ACC112 (cell line): ENCODE measurements around the gene CAMTA1.

Source experiments
- H2AFZ ChIP-seq: fragments of 200-600 bp; sonication (generic); one replicate; pipeline ENCODE4 v1.6.0; 2017; ENCODE audit warnings: antibody characterized with exemption, low read length; ENCODE audit not compliant: unreplicated experiment
- H3K27ac ChIP-seq: fragments of 200-600 bp; sonication (generic); 2 replicates; pipeline ENCODE4 v1.5.1; 2014; ENCODE audit warnings: low read depth, mild to moderate bottlenecking, antibody characterized with exemption, low read length, moderate library complexity
- H3K27me3 ChIP-seq: fragments of 200-600 bp; sonication (generic); 2 replicates; pipeline ENCODE4 v1.6.1; 2014; ENCODE audit warnings: mild to moderate bottlenecking, antibody characterized with exemption, low read length, moderate library complexity, mixed read lengths; ENCODE audit not compliant: insufficient read depth
- H3K36me3 ChIP-seq: fragments of 200-600 bp; sonication (generic); 2 replicates; pipeline ENCODE4 v1.6.1; 2016; ENCODE audit warnings: mild to moderate bottlenecking, antibody characterized with exemption, low read length, moderate library complexity, mixed read lengths; ENCODE audit not compliant: insufficient read depth
- H3K4me1 ChIP-seq: fragments of 200-600 bp; sonication (generic); one replicate; pipeline ENCODE4 v1.6.1; 2016; ENCODE audit warnings: low read length, mixed read lengths; ENCODE audit not compliant: insufficient read depth, unreplicated experiment, control insufficient read depth
- H3K4me3 ChIP-seq: fragments of 200-600 bp; sonication (generic); 2 replicates; pipeline ENCODE4 v1.5.1; 2014; ENCODE audit warnings: mild to moderate bottlenecking, low read depth, low read length
- H3K79me2 ChIP-seq: fragments of 200-600 bp; sonication (generic); one replicate; pipeline ENCODE4 v1.6.0; 2016; ENCODE audit warnings: low read length; ENCODE audit not compliant: control insufficient read depth, unreplicated experiment, insufficient read depth

The CAMTA1 gene

DNA sequence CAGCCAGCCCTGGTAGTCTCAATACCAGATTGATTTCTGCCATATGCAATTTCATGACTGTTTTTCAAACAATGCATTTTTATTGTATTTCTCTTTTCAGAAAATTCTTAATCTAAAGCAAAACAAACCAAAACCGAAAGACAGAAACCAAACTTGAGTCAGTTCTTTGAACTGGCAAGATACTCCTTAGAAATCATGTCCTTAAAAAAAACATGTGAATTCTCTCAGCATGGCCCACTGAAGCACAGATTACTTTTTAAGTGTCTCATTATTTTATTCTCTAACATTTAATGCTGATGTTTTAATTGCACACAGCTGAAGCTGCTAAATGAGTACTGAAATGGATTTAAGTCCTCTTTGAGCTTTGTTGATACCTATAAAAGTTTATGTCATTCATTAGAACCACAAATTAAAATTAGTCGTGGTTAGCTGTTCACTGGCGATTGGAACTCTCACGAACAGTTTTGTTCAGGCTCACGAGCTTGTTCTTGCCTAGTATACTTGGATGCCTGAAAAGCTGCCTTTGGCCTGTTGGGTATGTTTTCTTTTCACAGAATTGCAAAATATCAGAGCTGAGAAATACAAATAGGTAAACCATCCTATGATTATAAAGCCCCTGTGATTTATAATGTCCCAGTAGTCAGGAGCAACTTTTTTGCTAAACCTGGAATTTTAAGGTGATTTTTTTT lies 87.5 kb downstream of the CAMTA1 start:
- H3K4me3 ChIP-seq: peak overlapping the region; percentile 46; the same call in 1 of the 2 replicates
- H3K79me2 ChIP-seq: peaks cover 24% of the 10 kb centered on the region
- peak overlapping the region; percentile 41; the same call in 1 of the 2 replicates for H3K27ac ChIP-seq
- no peak overlapping the region for H2AFZ ChIP-seq
- H3K27me3 ChIP-seq: no peaks in the 10 kb centered on the region
- 0 out of 2 replicates have a peak, but pooled peaks cover 3% of the 10 kb centered on the region for H3K36me3 ChIP-seq
- peaks cover 58% of the 10 kb centered on the region for H3K4me1 ChIP-seq

DNA sequence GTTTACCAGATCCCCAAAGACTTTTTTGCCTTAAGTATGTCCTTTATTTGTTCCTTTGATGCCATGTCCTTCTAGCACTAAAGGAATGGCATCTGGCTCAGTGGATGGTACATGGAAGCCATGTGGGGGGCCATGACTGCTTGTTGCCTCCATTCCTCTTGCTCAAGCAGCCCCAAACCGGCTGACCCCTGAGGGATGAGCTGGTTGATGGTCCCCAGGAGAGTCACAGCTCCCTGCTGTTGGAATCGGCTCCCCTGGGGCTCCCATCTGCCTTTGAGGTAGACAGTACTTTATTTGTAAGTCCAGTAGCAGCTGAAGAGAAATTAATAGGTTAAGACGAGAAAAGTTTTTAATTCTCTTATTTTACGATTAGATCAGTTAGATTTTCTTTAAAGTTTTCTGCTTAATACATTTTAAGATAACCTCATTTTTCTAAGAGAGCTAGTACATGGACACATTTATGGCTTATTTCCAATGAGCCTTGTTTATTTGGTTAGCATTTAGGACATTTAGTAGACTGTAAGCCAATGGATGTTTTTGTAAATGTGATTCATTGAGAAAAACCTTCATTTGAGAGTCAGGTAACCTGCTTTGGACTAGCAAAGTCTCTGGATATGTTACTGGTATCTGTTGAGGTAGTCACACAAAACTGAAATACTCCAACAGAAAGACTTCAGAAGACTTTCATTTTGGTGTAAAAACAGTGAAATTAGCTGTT lies 88.2 kb downstream of the CAMTA1 start:
- Histone ChIP-seq H3K27me3 (no peaks in the 10 kb centered on the region), H3K4me1 (peaks cover 51% of the 10 kb centered on the region), H3K4me3 (no peak overlapping the region), H3K36me3 (0 out of 2 replicates have a peak, but pooled peaks cover 3% of the 10 kb centered on the region), H3K79me2 (peaks cover 17% of the 10 kb centered on the region), H2AFZ (no peak overlapping the region), H3K27ac (peak overlapping the region; percentile 41)

DNA sequence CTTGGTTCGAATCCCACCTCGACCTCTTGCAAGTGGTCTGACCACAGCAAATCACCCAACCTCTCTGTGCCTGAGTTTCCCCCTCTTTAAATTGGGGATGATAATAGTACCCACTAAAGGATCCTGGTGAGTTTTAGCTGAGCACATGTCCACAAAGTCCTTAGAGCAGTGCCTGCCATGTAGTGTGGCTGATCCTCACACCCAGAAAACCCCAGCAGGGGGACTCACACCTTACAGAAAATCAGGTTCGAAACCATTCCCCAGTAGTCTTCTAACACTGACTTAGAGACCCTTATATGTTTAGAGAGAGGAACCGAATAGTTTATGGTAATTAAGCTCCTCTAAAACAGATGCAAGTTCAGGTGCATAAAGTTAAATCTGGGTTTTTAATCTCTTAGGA lies 89.0 kb downstream of the CAMTA1 start:
- peaks cover 44% of the 10 kb centered on the region for H3K4me1 ChIP-seq
- H3K27me3 ChIP-seq: no peaks in the 10 kb centered on the region
- H3K4me3 ChIP-seq: no peak overlapping the region
- peaks cover 9% of the 10 kb centered on the region for H3K79me2 ChIP-seq
- H2AFZ ChIP-seq: no peak overlapping the region
- H3K36me3 ChIP-seq: 0 out of 2 replicates have a peak, but pooled peaks cover 3% of the 10 kb centered on the region
- no peak overlapping the region for H3K27ac ChIP-seq

DNA sequence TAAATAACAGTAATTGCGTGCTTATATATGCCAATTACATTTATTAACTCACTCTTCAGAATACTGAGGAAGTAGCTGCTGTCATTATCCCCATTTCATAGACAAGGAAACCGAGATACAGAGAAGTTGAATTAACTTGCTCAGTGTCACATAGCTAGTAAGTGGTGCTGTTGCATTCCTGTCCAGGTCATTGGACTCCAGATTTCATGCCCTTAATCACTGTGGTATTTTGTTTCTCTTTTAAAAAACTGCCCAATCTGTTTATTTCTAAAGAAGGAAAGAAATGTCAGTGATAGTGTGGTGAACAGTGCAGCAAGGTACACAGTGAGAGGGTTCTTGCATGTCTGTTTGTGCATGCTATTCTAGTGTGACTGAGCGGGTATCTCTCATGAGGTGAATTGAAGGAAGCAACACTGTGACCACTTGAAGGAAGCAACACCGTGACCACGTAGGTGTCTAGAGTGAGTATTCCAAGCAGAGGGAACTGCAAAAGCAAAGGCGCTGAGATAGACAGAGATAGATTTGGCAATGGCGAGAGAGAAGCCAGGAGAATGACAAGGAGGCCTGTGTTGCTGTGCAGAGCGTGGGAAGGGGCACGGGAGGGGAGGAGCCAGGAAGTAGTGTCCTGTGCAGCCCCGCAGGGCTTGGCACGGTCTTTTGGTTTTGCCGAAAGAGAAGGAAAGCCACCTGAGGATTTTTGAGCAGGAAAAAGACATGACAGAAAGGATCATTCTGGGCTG lies 95.9 kb downstream of the CAMTA1 start:
- Histone ChIP-seq H3K4me1 (no peaks in the 10 kb centered on the region), H3K27ac (no peak overlapping the region), H3K4me3 (no peak overlapping the region), H3K36me3 (0 out of 2 replicates have a peak, but pooled peaks cover 3% of the 10 kb centered on the region), H3K27me3 (no peaks in the 10 kb centered on the region), H3K79me2 (no peaks in the 10 kb centered on the region), H2AFZ (no peak overlapping the region)

DNA sequence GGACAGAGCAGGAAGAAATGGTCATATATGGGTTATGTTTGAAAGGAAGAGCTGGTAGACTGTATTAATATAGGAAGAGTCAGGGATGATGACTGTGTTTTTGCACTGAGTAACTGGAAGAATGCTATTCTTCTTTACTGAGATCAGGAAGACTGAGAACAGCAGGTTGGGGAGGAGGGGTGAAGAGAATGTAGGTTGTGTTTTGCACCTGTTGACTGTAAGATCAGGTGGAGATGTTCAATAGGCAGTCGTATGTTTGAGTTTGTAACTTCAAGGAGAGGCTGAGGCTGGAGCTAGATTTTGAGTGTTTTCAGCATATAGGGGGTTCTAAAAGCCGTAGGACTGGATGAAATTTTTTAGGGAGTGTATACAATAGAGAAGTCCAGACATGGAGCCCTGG lies 97.2 kb downstream of the CAMTA1 start:
- Histone ChIP-seq H3K4me1 (no peaks in the 10 kb centered on the region), H3K79me2 (no peaks in the 10 kb centered on the region), H3K36me3 (no peaks in the 10 kb centered on the region), H3K27ac (no peak overlapping the region), H3K4me3 (no peak overlapping the region), H2AFZ (no peak overlapping the region), H3K27me3 (no peaks in the 10 kb centered on the region)

DNA sequence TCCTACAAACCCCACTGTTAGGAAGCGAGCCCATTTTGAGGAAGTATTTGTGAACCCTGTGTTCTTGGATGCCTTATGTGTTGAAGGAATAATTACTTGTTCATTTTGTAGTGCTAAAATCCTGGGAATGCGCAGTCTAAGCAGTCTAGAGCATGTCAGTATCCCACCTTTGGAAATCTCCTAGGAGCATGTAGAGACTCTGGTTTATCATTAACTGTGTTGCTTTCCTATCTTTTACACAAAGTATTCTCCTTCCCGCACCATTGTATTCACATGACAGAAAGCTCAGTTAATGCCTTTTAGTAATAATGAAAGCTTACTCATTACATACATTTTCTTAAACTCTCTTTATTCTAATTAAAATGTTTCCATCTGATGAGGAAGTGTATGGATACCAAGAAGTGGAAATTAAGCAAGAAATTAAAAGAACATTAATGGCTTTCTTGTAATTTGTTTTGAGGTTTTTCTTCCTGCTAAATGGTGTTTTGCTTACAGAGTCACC lies 99.4 kb downstream of the CAMTA1 start:
- Histone ChIP-seq H2AFZ (no peak overlapping the region), H3K27ac (no peak overlapping the region), H3K4me3 (no peak overlapping the region), H3K36me3 (no peaks in the 10 kb centered on the region), H3K27me3 (no peaks in the 10 kb centered on the region), H3K4me1 (peaks cover 5% of the 10 kb centered on the region), H3K79me2 (no peaks in the 10 kb centered on the region)

DNA sequence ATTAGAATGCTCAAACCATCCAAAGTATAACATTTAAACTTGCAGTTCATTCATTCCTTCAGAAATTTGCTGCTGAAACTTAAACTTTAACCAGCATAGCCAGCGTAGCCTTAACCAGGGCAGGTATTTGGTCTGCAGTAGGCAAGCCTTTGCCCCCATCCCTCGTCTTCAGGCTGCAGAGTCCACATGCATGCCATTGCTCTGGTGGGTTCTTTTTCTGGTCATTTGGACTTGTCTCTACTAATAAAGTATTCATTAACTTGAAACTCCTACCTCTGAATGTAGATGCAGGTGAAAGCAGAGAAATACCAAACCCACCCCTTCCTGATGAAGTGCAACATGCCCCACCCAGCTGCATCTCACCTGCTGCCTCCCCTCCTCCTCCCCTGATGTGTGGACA lies 100.2 kb downstream of the CAMTA1 start:
- Histone ChIP-seq H3K27me3 (no peaks in the 10 kb centered on the region), H3K27ac (no peak overlapping the region), H3K4me3 (no peak overlapping the region), H2AFZ (no peak overlapping the region), H3K79me2 (no peaks in the 10 kb centered on the region), H3K4me1 (peaks cover 5% of the 10 kb centered on the region), H3K36me3 (no peaks in the 10 kb centered on the region)

DNA sequence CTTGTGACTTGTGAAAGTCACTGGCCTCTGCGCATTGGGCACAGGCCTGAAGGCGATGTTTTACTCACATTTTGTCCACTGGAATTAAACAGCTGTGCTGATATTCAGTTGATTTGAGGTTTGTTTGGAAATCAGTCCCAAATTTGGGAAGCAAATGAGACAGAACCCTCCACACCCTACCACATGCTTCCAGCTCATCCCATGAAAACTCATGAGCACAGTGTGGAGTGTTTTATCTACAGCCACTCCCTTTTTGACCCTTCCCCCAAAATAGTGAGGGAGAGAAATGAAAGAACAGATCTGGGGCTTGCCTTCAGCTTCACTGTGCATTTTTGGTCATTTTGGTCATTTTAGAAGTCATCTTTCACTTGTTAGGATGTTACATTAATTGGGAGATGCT lies 101.3 kb downstream of the CAMTA1 start:
- Histone ChIP-seq H3K79me2 (no peaks in the 10 kb centered on the region), H3K36me3 (no peaks in the 10 kb centered on the region), H3K27ac (no peak overlapping the region), H3K4me3 (no peak overlapping the region), H3K27me3 (no peaks in the 10 kb centered on the region), H3K4me1 (peaks cover 5% of the 10 kb centered on the region), H2AFZ (no peak overlapping the region)

DNA sequence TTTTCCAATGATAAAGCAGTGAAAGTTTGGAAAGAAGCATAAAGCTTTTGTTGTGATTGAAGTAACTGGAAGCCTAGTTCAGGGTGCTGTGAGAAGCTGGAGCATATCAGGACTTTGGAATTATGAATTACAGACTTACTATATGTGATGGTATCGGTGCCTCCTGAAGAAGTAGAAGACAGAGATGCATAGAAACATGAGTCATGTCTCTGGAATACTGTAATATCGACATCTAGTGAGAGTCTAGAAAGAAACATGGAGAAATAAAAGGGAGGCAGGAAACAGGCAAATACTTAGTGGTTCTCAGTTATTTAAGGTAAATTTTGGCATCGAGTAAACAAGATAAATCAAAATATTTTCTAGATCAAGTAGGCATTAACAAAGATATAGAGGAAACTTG lies 103.0 kb downstream of the CAMTA1 start:
- no peak overlapping the region for H3K4me3 ChIP-seq
- no peaks in the 10 kb centered on the region for H3K79me2 ChIP-seq
- peaks cover 12% of the 10 kb centered on the region for H3K4me1 ChIP-seq
- no peaks in the 10 kb centered on the region for H3K27me3 ChIP-seq
- H3K27ac ChIP-seq: no peak overlapping the region
- no peaks in the 10 kb centered on the region for H3K36me3 ChIP-seq
- no peak overlapping the region for H2AFZ ChIP-seq

DNA sequence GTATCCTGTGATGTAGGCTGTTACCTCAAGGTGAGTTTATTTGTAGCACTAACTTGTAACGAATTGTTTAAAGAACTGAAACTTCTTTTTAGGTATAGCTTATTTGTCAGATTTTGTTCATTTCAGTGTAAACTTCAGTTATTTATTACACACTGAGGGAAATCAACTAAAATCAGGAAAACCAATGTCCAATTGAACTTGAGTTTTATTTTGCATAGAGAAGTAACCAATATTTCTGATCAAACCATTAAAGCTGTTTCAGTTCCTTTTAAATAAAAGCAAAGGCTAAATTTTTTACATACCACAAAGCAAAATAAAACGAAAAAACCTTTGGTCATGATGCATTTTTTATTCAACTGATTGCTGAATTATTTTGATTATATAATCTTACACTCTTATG lies 103.6 kb downstream of the CAMTA1 start:
- Histone ChIP-seq H3K4me3 (no peak overlapping the region), H3K27me3 (no peaks in the 10 kb centered on the region), H3K79me2 (no peaks in the 10 kb centered on the region), H3K4me1 (peaks cover 12% of the 10 kb centered on the region), H2AFZ (no peak overlapping the region), H3K36me3 (no peaks in the 10 kb centered on the region), H3K27ac (no peak overlapping the region)
